MG63 (cell line): ENCODE data around the gene DNAAF5. TPM values are rescaled to one million over a fixed set of nuclear protein-coding genes. Genes with fewer than 3 reads are reported as not detected.
"Not testable (repeated sequence)": the region's sequence is repeated elsewhere in the genome, so short reads cannot be mapped to it uniquely, and the experiment has no call there.

Experiments
- DNase-seq: peaks from one replicate; pipeline ENCODE4 v3.0.0-alpha.2; 2020
- H3K27me3 ChIP-seq: fragments of 250-450 bp; sonication (Bioruptor Pico); 2 replicates; pipeline ENCODE4 v1.5.1; 2020; ENCODE audit warnings: mild to moderate bottlenecking, moderate library complexity
- H3K36me3 ChIP-seq: fragments of 250-450 bp; sonication (Bioruptor Pico); 2 replicates; pipeline ENCODE4 v1.5.1; 2020; ENCODE audit warnings: mild to moderate bottlenecking, moderate library complexity
- H3K4me3 ChIP-seq: fragments of 250-450 bp; sonication (Bioruptor Pico); 2 replicates; pipeline ENCODE4 v1.5.1; 2020; ENCODE audit warnings: mild to moderate bottlenecking, moderate library complexity
- H3K9me3 ChIP-seq: fragments of 250-450 bp; sonication (Bioruptor Pico); 2 replicates; pipeline ENCODE4 v1.5.1; 2020; ENCODE audit warnings: mild to moderate bottlenecking, moderate library complexity
- total RNA-seq: library from RNA; depleted of rRNA; stranded (reverse); fragments of >200 nt; shearing (Covaris generic); gene quantifications from 2 replicates; pipeline ENCODE4 v1.2.3, GENCODE V29; 2014; ENCODE audit warnings: low replicate concordance

The DNAAF5 gene
- total RNA-seq, 1 experiment from 2014 or later = 31.4 TPM

GRCh38 chr7:750111-750905, 23.8 kb downstream of the DNAAF5 start:
- Histone ChIP-seq H3K9me3 (no peaks in the 10 kb centered on the region), H3K36me3 (peaks cover 4% of the 10 kb centered on the region), H3K27me3 (no peaks in the 10 kb centered on the region), H3K4me3 (no peak overlapping the region)
- no peak for DNase-seq

GRCh38 chr7:751826-752225, 25.3 kb downstream of the DNAAF5 start:
- H3K4me3 ChIP-seq = no peak overlapping the region
- H3K27me3 ChIP-seq = no peaks in the 10 kb centered on the region
- no peak for DNase-seq
- no peaks in the 10 kb centered on the region for H3K9me3 ChIP-seq
- peaks cover under 1% of the 10 kb centered on the region for H3K36me3 ChIP-seq

DNA sequence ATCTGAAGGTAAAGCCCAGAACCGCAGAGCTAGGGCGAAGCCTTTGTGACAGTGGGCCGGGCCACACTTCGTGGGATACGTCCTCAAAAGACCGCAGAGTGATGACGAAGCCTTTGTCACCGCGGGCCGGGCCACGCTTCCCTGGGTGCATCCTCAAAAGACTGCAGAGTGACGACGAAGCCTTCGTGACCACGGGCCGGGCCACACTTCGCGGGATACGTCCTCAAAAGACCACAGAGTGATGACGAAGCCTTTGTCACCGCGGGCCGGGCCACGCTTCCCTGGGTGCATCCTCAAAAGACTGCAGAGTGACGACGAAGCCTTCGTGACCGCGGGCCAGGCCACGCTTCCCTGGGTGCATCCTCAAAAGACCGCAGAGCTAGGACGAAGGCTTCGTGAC, 25.8 kb downstream of the DNAAF5 start:
- H3K9me3 ChIP-seq, H3K27me3 ChIP-seq, DNase-seq, H3K4me3 ChIP-seq, H3K36me3 ChIP-seq: not testable (repeated sequence)

DNA sequence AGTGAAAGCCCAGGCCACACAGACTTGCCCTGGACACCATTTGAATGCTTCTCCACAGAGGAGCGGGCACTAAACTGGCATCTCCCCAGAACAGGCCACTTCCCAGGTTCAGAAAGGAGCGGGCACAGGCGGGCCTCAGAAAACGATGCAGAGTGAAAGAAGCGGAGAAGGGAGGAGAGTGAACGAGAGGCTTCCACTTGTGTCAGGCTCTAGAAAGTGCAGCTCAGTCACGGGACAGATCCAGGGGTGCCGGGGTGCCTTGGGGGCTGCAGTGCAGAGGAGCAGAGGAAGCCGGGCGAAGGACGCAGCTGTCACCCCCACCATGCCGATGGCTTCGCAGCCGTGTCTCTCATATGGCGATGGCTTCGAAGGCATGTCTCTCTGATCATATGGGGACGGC, 26.7 kb downstream of the DNAAF5 start:
- H3K27me3 ChIP-seq = no peaks in the 10 kb centered on the region
- DNase-seq = no peak
- H3K9me3 ChIP-seq = no peaks in the 10 kb centered on the region
- peaks cover 15% of the 10 kb centered on the region for H3K36me3 ChIP-seq
- H3K4me3 ChIP-seq = no peak overlapping the region

DNA sequence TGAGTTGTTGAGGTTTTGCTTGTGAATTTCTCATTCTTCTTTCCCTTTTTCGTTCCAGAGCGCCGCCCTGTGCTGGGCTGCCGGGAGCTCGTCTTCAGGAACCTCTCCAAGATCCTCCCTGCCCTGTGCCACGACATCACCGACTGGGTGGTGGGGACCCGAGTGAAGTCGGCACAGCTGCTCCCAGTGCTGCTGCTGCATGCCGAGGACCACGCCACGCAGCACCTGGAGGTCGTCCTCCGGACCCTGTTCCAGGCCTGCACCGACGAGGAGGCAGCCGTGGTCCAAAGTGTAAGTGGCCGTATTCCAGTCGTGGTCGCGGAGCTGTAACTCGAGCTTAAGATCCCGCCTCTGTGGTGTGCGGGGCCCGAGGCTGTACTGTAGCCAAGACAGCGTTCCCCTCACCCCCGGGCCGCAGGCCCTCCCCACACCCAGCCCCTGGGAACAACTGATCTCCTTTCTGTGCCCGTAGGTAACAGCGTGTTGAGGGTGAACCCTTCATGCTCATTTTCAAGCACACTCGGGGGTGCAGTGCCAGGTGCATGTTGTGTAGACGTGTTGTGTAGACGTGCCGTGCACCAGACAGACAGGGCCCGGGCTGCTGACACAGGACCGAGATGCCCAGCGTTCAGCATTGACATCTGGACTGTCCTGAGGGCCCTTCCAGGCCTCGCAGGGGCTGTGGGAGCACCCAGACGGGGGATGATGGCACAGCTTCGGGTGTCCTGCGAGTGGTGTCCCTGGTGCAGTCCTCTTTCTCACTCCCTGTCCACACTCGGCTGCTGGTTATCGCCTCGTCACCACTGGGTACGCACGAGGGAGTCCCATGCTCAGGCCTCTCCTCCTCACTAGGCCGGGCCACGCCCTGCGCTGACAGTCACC, 28.3 kb downstream of the DNAAF5 start:
- Histone ChIP-seq H3K36me3 (peaks cover 30% of the 10 kb centered on the region), H3K4me3 (no peak overlapping the region), H3K9me3 (no peaks in the 10 kb centered on the region), H3K27me3 (no peaks in the 10 kb centered on the region)
- no peak for DNase-seq

DNA sequence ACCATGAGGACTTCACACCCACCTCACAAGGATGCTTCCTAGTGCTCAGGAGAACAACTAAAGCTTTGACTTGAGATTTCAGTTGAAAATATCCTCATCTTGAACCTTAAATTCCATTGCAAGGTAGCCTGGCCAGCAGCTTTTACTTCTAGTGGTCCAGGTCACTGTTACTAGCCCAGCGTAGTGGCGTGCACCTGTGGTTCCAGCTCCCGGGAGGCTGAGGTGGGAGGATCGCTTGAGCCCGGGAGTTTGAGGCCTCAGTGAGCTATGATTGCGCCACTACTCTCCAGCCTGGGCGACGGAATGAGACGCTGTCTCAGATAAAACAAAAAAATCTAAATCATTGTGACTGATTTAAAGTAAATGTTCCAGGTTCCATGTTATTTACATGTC, 28.9 kb downstream of the DNAAF5 start:
- no peak overlapping the region for H3K4me3 ChIP-seq
- H3K9me3 ChIP-seq = no peaks in the 10 kb centered on the region
- H3K36me3 ChIP-seq = peaks cover 33% of the 10 kb centered on the region
- DNase-seq = no peak
- no peaks in the 10 kb centered on the region for H3K27me3 ChIP-seq

DNA sequence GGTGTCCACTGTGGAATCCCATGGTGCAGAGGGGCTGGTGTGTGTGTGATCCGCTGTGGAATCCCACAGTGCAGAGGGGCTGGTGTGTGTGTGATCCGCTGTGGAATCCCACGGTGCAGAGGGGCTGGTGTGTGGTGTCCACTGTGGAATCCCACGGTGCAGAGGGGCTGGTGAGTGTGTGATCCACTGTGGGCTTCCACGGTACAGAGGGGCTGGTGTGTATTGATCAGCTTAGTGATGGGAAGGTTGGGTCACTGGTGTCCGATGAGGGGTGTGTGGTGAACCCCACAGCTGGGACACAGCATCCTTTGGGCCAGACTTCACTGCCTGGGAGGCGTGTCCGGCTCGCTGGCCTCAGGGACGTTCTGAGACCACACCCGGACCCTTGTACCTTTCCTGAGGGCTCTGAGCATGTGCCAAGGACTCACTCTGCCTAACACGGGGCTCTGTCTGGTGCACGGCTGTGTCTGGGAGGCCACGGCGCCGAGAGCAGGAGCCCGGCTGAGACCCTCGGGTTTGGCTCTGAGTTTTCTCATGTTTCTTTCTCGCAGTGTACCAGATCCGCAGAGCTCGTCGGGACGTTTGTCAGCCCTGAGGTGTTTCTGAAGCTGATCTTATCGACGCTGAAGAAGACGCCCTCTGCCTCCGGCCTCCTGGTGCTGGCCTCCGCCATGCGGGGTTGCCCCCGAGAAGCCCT, 29.9 kb downstream of the DNAAF5 start:
- Histone ChIP-seq H3K4me3 (no peak overlapping the region), H3K9me3 (no peaks in the 10 kb centered on the region), H3K27me3 (no peaks in the 10 kb centered on the region), H3K36me3 (peaks cover 33% of the 10 kb centered on the region)
- no peak for DNase-seq

- H3K9me3 ChIP-seq = no peaks in the 10 kb centered on the region
- no peak overlapping the region for H3K4me3 ChIP-seq
- peaks cover 33% of the 10 kb centered on the region for H3K36me3 ChIP-seq
- H3K27me3 ChIP-seq = no peaks in the 10 kb centered on the region
- DNase-seq = no peak
These were observed 30.5 kb downstream of the DNAAF5 start for GRCh38 chr7:756928-757560.

- Histone ChIP-seq H3K27me3 (no peaks in the 10 kb centered on the region), H3K9me3 (no peaks in the 10 kb centered on the region), H3K36me3 (peaks cover 33% of the 10 kb centered on the region), H3K4me3 (no peak overlapping the region)
- no peak for DNase-seq
These were observed 31.3 kb downstream of the DNAAF5 start for GRCh38 chr7:757741-758163.

- Histone ChIP-seq H3K27me3 (no peaks in the 10 kb centered on the region), H3K9me3 (no peaks in the 10 kb centered on the region), H3K4me3 (no peak overlapping the region), H3K36me3 (peaks cover 33% of the 10 kb centered on the region)
- DNase-seq = no peak
These were observed 33.1 kb downstream of the DNAAF5 start for GRCh38 chr7:759569-759968.

DNA sequence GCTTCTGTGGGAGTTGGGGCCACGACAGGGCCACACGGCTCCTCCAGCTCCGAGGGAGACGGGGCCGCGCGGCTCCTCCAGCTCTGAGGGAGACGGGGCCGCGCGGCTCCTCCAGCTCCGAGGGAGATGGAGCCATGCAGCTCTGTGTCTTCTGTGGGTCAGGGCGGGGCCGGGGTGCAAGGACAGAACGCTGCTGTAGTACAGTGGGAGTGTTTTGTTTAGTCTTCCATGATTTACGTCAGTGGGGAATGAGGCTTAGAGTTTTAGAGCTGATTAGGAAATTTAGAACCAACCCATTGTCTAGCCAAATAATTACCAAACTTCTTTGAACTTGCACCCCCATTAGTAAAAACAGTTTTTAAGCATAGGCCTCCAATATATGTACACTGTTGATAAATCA, 33.5 kb downstream of the DNAAF5 start:
- H3K27me3 ChIP-seq = no peaks in the 10 kb centered on the region
- H3K4me3 ChIP-seq = no peak overlapping the region
- no peaks in the 10 kb centered on the region for H3K9me3 ChIP-seq
- DNase-seq = no peak
- peaks cover 37% of the 10 kb centered on the region for H3K36me3 ChIP-seq

GRCh38 chr7:761101-761500, 34.6 kb downstream of the DNAAF5 start:
- H3K4me3 ChIP-seq = no peak overlapping the region
- H3K9me3 ChIP-seq = no peaks in the 10 kb centered on the region
- peaks cover 45% of the 10 kb centered on the region for H3K36me3 ChIP-seq
- H3K27me3 ChIP-seq = no peaks in the 10 kb centered on the region
- DNase-seq = no peak

DNA sequence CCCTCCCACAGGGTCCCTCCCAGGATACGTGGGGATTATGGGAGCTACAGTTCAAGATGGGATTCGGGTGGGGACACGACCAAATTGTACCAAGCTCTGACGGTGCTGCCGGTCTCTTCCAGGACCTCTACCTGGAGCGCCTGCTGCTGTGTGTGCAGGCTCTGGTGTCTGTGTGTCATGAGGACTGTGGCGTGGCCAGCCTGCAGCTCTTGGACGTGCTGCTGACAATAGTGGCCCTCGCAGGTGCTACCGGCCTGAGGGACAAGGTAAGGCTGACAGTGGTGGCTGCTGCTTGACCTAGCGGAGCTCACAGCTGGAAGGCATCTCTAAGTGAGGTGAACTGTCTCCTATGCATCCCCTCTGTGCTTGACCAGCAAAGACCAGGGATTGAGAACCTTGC, 35.1 kb downstream of the DNAAF5 start:
- peaks cover 51% of the 10 kb centered on the region for H3K36me3 ChIP-seq
- no peak for DNase-seq
- no peaks in the 10 kb centered on the region for H3K9me3 ChIP-seq
- H3K27me3 ChIP-seq = no peaks in the 10 kb centered on the region
- no peak overlapping the region for H3K4me3 ChIP-seq

DNA sequence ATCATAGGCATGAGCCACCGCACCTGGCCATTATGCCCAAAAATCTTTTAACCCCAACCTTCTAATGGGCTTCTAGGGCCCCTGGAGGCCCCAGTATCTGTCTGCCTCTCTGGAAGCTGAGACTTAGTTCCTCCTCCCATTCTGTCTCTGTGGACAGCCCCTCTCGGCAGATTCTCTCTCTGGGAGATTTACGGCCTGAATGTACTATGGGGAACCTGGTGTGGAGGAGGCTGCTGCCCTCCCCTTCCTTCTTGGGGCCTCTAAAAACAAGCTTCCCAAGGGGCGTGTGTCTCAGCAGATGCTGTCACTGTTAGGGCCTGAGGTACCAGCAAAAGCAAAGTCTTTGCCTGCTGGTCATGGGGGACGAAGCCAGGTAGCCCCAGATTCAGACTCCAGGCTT, 36.4 kb downstream of the DNAAF5 start:
- Histone ChIP-seq H3K27me3 (no peaks in the 10 kb centered on the region), H3K9me3 (no peaks in the 10 kb centered on the region), H3K36me3 (peaks cover 40% of the 10 kb centered on the region), H3K4me3 (no peak overlapping the region)
- DNase-seq = no peak

DNA sequence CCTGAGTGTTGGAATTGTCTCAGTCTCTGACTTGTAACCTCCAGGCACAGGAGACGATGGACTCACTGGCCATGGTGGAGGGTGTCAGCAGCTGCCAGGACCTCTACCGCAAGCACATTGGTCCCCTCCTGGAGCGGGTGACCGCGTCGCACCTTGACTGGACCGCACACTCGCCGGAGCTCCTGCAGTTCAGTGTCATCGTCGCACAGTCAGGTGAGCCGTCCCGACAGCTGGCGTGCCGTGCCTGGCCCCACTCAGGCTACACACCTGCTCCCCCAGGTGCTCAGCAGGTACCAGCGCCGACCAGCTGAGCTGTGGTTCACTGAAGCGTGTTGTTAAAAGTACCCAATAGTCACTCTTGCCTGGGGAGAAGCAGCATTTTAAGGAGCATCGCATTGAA, 37.3 kb downstream of the DNAAF5 start:
- H3K27me3 ChIP-seq = no peaks in the 10 kb centered on the region
- H3K9me3 ChIP-seq = no peaks in the 10 kb centered on the region
- peaks cover 31% of the 10 kb centered on the region for H3K36me3 ChIP-seq
- H3K4me3 ChIP-seq = no peak overlapping the region
- DNase-seq = no peak

DNA sequence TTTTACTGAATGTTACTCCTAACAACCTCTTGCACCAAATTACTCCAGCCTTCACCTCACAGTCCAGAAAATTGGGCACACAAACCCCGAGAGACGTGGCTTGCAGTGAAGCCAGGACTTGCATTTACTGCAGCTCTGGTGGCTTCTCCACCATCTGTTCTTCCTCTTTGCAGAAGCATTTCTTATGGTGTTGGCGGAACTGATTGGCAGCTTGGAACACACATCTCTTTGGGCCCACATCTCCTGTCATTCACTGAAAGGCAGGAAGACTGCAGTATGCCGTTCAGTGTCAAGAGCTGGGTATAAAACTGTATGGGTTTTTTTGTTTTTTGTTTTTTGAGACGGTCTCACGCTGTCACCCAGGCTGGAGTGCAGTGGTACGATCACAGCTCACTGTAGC, 38.9 kb downstream of the DNAAF5 start:
- Histone ChIP-seq H3K36me3 (peaks cover 21% of the 10 kb centered on the region), H3K27me3 (no peaks in the 10 kb centered on the region)
- DNase-seq = no peak

DNA sequence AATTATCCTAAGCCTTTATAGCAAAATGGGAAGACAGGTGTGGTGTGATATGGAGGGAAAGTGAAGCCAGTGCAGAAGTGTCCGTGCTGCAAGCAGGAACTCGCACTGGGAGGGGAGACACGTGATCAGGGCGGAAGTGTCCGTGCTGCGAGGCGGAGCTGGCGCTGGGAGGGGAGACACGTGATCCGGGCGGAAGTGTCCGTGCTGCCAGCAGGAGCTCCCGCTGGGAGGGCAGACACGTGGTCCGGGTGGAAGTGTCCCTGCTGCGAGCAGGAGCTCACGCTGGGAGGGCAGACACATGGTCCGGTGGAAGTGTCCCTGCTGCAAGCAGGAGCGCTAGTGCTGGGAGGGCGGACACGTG, 41.1 kb downstream of the DNAAF5 start:
- Histone ChIP-seq H3K27me3 (no peaks in the 10 kb centered on the region), H3K4me3 (no peak overlapping the region), H3K9me3 (no peaks in the 10 kb centered on the region), H3K36me3 (peaks cover 21% of the 10 kb centered on the region)
- DNase-seq = no peak

More for the DNA sequence above, 38.9 kb downstream of the DNAAF5 start:
- H3K4me3 ChIP-seq = no peak overlapping the region
- H3K9me3 ChIP-seq = no peaks in the 10 kb centered on the region
